ENCODE results near the gene LRRC32.

DNA sequence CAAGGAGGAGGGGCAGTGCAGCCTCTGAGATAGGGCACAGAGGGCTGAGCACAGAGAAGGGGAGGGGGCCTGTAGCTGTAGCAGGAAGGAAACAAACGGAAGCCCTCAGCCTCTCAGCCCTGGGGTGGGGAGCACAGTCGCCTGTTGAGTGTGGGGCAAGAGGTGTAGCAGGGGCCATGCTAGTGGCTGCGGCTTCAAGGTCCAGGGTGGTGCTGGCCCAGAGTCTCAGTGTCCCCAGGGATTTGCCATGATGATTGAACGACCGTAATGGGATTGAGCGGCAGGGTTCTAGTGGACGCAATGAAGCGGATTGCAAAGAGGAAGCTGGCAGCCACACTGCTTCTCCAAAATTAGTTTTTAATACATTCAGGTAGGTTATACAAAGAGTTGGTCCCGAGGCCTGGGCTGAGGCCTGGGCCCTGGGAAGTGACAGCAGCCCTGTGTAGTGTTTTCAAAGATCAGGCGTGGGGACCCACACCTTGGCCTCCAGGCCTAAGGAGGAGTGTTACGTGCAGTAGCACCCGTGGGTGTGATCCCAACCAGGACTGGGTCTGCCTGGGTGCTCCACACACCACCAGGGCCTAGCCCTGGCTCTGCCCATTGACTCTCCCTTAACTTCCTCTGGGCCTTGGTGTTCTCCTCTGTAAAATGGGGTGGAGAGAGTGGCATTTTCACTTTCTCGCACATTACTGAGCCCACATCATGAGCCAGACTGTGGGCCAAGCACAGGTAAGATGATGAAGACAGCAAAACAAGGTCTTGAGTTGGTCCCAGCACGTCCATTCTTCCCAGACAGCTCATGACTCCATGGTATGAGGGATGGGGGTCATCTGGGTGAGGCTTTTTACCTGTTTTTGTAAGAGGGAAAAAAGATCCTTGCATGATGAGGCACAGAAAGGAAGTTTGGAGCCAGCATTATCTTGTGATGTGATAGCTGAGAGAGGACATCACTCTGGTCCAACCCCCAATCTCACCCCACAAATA, 13.1 kb downstream of the LRRC32 start:
- TF ChIP-seq YY1 (IDR thresholded peaks at IDR 0.05; ENCODE audit: low read depth, low read length) (no peak), CTCF (IDR thresholded peaks at IDR 0.05 in 2 of 3, conservative IDR thresholded peaks at IDR 0.05 in 1 of 3; ENCODE audit: control insufficient read depth in 2 of 3, extremely low read depth in 1 of 3, insufficient read depth in 1 of 3, low read depth in 3 of 3, low read length in 3 of 3) (no peak), POLR2A (IDR thresholded peaks at IDR 0.05; ENCODE audit: low read depth, low read length) (no peak), SRF (IDR thresholded peaks at IDR 0.05; ENCODE audit: low read depth in 2 of 2, low read length in 2 of 2) (no peak), CREB1 (IDR thresholded peaks at IDR 0.05; ENCODE audit: low read depth) (no peak), IRF4 (IDR thresholded peaks at IDR 0.05; ENCODE audit: low read depth, low read length) (no peak)
